Measurements from ENCODE around the gene LRG1.

LRG1 gene

GRCh38 chr19:4496304-4496703 is 43.5 kb downstream of the LRG1 start:
- H3K27ac Mint-ChIP-seq, result no peak overlapping the region
- H3K4me1 Mint-ChIP-seq (ENCODE audit: low read depth), result no peaks in the 10 kb centered on the region
- no peaks in the 10 kb centered on the region for H3K27me3 Mint-ChIP-seq (ENCODE audit: low read depth)
- peaks cover 2% of the 10 kb centered on the region for H3K36me3 Mint-ChIP-seq (ENCODE audit: low read depth)
- H3K4me3 Mint-ChIP-seq, result no peak overlapping the region
- H3K9me3 Mint-ChIP-seq, result no peaks in the 10 kb centered on the region

GRCh38 chr19:4495471-4495870 is 44.4 kb downstream of the LRG1 start:
- no peaks in the 10 kb centered on the region for H3K4me1 Mint-ChIP-seq (ENCODE audit: low read depth)
- H3K4me3 Mint-ChIP-seq, result no peak overlapping the region
- peaks cover 4% of the 10 kb centered on the region for H3K36me3 Mint-ChIP-seq (ENCODE audit: low read depth)
- H3K27me3 Mint-ChIP-seq (ENCODE audit: low read depth), result no peaks in the 10 kb centered on the region
- H3K27ac Mint-ChIP-seq, result no peak overlapping the region
- H3K9me3 Mint-ChIP-seq, result no peaks in the 10 kb centered on the region

GRCh38 chr19:4494691-4495064 is 45.2 kb downstream of the LRG1 start:
- Mint-ChIP-seq H3K27ac (peak overlapping the region; percentile 52), H3K4me1 (ENCODE audit: low read depth) (no peaks in the 10 kb centered on the region), H3K9me3 (no peaks in the 10 kb centered on the region), H3K27me3 (ENCODE audit: low read depth) (no peaks in the 10 kb centered on the region), H3K4me3 (no peak overlapping the region), H3K36me3 (ENCODE audit: low read depth) (peaks cover 9% of the 10 kb centered on the region)

GRCh38 chr19:4493929-4494690 is 45.7 kb downstream of the LRG1 start:
- Mint-ChIP-seq H3K27ac (no peak overlapping the region), H3K27me3 (ENCODE audit: low read depth) (no peaks in the 10 kb centered on the region), H3K4me1 (ENCODE audit: low read depth) (no peaks in the 10 kb centered on the region), H3K4me3 (no peak overlapping the region), H3K36me3 (ENCODE audit: low read depth) (peaks cover 11% of the 10 kb centered on the region), H3K9me3 (no peaks in the 10 kb centered on the region)

GRCh38 chr19:4493104-4493928 is 46.5 kb downstream of the LRG1 start:
- Mint-ChIP-seq H3K36me3 (ENCODE audit: low read depth) (peaks cover 12% of the 10 kb centered on the region), H3K4me3 (no peak overlapping the region), H3K9me3 (no peaks in the 10 kb centered on the region), H3K4me1 (ENCODE audit: low read depth) (no peaks in the 10 kb centered on the region), H3K27ac (no peak overlapping the region), H3K27me3 (ENCODE audit: low read depth) (no peaks in the 10 kb centered on the region)

- Mint-ChIP-seq H3K9me3 (no peaks in the 10 kb centered on the region), H3K36me3 (ENCODE audit: low read depth) (peaks cover 14% of the 10 kb centered on the region), H3K4me3 (no peak overlapping the region), H3K27me3 (ENCODE audit: low read depth) (no peaks in the 10 kb centered on the region), H3K27ac (no peak overlapping the region), H3K4me1 (ENCODE audit: low read depth) (no peaks in the 10 kb centered on the region)
Measured at GRCh38 chr19:4492337-4493103, 47.3 kb downstream of the LRG1 start.

- H3K27me3 Mint-ChIP-seq (ENCODE audit: low read depth), result no peaks in the 10 kb centered on the region
- H3K27ac Mint-ChIP-seq, result no peak overlapping the region
- no peak overlapping the region for H3K4me3 Mint-ChIP-seq
- no peaks in the 10 kb centered on the region for H3K4me1 Mint-ChIP-seq (ENCODE audit: low read depth)
- H3K36me3 Mint-ChIP-seq (ENCODE audit: low read depth), result peaks cover 15% of the 10 kb centered on the region
- H3K9me3 Mint-ChIP-seq, result no peaks in the 10 kb centered on the region
Measured at GRCh38 chr19:4491446-4491845, 48.4 kb downstream of the LRG1 start.

- H3K27ac Mint-ChIP-seq, result no peak overlapping the region
- no peaks in the 10 kb centered on the region for H3K4me1 Mint-ChIP-seq (ENCODE audit: low read depth)
- no peak overlapping the region for H3K4me3 Mint-ChIP-seq
- peaks cover 19% of the 10 kb centered on the region for H3K36me3 Mint-ChIP-seq (ENCODE audit: low read depth)
- no peaks in the 10 kb centered on the region for H3K9me3 Mint-ChIP-seq
- H3K27me3 Mint-ChIP-seq (ENCODE audit: low read depth), result no peaks in the 10 kb centered on the region
Measured at GRCh38 chr19:4488496-4488895, 51.3 kb downstream of the LRG1 start.

GRCh38 chr19:4487572-4487971 is 52.3 kb downstream of the LRG1 start:
- no peak overlapping the region for H3K27ac Mint-ChIP-seq
- peaks cover 20% of the 10 kb centered on the region for H3K36me3 Mint-ChIP-seq (ENCODE audit: low read depth)
- H3K4me3 Mint-ChIP-seq, result no peak overlapping the region
- H3K9me3 Mint-ChIP-seq, result no peaks in the 10 kb centered on the region
- H3K4me1 Mint-ChIP-seq (ENCODE audit: low read depth), result no peaks in the 10 kb centered on the region
- H3K27me3 Mint-ChIP-seq (ENCODE audit: low read depth), result no peaks in the 10 kb centered on the region
